IPS DF 19.7 (cell line): ENCODE results near the gene SFRP2.

ENCODE experiments used
- DNase-seq: peaks from one replicate; pipeline ENCODE4 v3.0.0-alpha.2; 2013; ENCODE audit warnings: low read depth, low spot score

Gene SFRP2

DNA sequence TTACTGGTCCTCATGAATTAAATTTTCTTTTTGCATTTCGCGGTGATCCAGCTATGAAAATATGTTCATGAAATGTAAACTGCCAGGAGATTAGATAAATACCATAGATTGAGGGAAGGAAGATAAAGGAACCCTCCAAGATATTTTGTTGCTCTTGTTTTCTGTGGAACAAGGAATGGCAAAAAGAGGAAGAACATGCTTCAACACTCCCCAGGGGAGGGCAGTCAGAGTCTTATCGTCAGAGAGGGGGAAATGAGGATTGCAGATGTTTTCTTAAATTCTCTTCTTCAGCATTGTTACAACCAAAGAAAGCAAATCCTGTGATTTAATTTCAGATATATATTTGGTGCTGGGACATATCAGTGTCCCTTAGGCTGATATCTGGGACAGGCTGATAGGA is 9.5 kb upstream of the SFRP2 start:
- DNase-seq = no peak

- no peak for DNase-seq
Observed at GRCh38 chr4:153794006-153794405, 5.1 kb upstream of the SFRP2 start.

DNA sequence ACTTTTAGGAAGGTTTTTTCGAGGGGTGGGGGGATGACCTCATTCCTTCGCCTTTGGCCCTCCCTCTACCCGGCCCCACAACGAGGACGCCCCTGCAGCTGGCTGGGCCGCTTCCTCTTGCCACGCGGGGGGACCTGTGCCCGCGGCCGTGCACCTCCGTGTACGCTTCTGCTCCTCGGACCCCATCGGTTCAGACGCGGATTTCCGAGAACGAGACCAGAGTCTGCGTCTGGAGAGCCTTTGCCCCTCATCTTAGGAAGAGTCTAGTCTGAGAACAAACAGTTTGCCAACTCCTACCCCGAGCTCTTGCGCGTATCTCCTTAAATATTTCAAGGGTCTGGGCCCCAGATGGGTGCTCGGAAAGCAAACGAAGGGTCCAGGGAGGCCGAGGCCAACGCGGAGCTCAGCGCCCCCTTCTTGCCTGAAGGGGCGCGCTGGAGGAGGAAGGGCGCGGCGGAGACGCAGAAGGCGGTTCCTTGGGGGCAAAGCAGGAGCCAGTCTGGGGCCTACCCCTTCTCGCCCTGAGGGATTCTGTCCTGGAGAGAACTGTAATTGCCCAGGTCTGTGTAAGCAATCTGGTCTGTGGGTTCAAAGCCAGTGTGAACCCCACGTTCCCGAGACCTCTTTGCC is 3.9 kb upstream of the SFRP2 start:
- DNase-seq = no peak

- DNase-seq = no peak
Observed at GRCh38 chr4:153791746-153792617, 3.1 kb upstream of the SFRP2 start.

- no peak for DNase-seq
Observed at GRCh38 chr4:153790962-153791551, 2.2 kb upstream of the SFRP2 start.

DNA sequence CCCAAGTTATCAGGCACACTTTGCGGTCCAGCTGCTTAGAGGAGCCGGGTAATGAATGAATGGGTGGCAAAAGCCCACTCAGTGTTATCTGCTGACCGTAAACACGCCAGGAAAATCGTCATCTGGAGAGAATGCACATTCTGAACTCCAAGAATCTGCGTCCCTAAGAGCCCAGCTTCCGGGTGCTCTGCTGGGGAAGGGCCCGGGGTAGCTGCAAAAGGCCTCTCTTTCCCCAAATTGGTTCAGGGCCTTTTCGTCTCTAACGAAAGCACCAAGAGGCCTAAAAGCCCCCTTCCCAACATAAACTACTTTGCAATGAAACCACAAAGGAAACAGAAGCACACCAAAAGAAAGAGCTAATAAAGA is 1.6 kb upstream of the SFRP2 start:
- DNase-seq = no peak

- peak; percentile 98 for DNase-seq
Observed at GRCh38 chr4:153789741-153790499, 1.0 kb upstream of the SFRP2 start.

- DNase-seq = no peak
Observed at GRCh38 chr4:153788051-153788412, 851 bp downstream of the SFRP2 start.

DNA sequence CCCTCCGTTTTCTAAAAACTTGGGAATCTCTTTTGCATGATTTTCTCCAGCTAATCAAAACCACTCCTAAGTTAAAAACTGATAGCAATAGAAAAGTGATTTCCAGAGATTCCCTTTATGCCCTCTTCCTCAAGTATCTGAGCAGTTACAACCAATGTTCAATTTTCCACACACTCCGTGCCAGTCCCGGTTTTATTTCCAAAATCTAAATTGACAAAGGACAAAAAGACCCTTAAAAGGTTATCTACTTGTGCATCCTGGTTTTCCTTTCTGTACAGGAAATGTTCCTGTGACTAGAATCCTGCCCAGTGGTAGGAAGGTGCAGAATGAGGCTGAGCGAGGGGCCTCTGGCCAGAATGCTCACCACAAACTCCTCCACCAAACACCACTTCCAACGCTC is 1.3 kb downstream of the SFRP2 start:
- DNase-seq = no peak

DNA sequence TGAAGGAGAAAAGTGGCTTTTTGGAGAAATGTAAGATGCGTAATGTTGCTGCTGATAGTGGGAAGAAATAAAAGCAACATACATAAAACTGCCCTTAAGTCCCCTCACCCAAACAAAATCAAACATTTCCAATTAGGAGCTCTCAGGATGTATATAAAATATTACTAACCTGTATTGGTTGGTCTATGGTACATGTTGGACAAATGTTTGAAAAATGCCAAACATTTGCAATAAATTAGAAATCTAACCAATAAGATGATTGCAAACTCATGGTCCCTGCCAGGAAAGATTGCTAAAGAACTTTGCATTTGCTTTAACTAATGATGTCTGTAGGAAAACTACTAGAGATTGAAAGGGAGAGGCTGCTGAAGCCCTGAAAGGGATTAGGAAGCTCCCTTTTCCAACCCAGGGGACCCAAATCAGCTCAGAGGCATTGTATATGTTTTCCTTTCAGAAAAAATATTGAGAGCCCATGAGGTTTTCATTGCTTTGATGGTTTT is 1.8 kb downstream of the SFRP2 start:
- no peak for DNase-seq

DNA sequence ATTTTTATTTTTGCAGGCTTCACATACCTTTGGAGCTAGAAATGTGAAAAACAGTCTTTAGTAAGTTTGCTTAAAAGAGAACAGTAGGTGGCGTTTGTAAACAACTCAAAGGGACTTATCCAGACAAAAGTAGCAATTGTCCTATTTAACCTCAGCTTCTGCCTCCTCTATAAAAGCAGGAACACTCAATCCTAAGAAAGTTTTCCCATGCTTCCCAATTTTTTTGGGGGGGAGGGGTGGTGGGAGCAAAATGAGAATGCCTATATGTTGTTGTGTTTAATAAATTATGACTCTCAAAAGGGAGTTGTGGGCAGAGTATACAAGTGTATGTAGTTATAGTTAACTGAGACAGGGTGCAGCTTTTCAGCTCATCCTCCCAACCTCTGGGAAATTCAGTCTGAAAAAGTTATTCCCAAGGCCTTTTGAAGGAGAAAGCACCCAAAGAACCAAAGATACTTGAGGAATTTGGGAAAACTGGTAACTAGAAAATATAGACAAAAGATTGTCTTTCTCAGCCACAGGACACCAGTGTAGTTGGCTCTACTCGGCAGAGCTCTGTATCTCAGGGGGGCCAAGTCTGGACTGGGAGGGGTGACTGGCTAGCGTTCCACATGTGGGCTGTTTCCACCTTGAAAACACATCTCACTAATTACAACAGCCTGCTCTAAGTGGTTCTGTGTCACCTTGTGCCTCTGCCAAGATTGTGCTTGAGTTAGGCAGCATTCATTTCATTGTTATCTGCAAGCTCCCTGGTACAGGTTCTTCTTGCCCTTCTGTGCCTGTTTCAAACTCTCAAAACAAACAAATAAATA is 2.8 kb downstream of the SFRP2 start:
- no peak for DNase-seq

- DNase-seq = no peak
Observed at GRCh38 chr4:153784166-153784699, 4.7 kb downstream of the SFRP2 start.

DNA sequence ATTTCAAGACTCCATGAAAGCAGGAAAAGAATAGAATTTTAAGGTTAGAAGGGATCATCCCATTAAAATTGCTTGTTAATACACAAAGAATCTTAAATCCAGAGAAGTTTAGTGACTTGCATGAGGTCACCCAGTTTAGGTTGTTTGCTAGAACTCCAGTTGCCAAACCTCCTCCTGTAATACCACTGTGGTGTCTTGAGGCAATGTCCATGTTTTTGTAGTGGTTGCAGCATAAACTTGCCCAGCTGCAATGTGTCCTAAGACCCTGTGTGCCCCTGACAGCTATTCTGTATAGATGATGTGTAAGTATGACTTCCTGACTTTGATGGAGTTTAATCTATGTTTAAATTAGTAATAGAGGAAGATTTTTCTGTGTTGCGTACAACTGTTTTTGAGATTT is 6.3 kb downstream of the SFRP2 start:
- DNase-seq = no peak

- no peak for DNase-seq
Observed at GRCh38 chr4:153781717-153782416, 7.0 kb downstream of the SFRP2 start.

GRCh38 chr4:153781280-153781679 is 7.6 kb downstream of the SFRP2 start:
- no peak for DNase-seq

DNA sequence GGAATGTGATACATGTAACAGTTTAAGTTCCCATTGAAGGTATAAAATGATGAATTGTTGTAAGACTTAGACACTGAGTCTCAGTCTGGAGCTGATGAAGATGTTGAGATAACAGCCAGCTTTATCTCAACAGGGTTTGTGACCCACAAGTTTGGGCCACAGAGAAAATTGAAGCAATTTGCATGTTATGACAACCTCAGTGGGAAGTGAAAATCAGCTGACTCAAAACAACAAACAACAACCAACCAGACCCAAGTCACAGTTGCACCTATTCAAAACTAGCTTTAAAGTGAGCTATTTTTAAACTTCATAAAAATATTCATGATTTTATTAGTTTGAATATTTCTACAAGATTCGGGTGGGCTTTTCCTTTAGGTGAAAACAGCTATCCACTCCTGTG is 8.0 kb downstream of the SFRP2 start:
- DNase-seq = no peak

DNA sequence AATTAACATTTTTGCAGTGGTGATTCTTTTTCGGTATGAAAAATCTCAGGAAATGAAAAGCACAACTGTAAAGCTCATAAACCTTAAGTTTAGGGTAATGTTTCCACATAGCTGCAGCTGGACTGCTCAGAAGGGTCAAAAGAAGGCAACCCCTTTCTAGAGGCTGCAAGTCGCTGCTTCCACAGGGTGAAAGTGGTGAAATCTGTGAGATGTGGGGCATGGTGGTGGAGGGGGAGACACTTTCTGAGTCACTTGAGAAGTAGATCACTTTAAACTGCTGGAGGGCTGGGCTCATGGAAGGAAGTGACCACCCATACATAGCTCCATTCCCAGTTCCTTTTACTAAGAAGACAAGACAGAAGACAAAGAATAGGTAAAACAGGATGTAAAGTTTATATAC is 8.7 kb downstream of the SFRP2 start:
- DNase-seq = no peak

DNA sequence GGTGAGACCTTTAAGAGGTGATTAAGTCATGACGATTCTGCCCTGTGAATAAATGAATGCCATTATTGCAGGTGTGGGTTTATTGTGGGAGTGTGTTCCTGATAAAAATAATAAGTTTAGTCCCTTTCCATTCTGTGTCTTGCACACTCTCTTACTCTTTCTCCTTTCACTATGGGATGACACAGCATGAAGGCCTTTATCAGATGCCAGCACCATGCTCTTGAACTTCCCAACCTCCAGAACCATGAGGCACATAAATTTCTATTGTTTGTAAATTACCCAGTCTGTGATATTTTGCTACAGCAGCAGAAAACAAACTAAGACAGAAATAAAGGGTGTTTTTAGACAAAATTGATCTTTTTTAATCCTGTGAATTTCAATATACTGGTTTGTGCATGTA is 10.5 kb downstream of the SFRP2 start:
- no peak for DNase-seq

GRCh38 chr4:153777421-153777820 is 11.5 kb downstream of the SFRP2 start:
- no peak for DNase-seq

DNA sequence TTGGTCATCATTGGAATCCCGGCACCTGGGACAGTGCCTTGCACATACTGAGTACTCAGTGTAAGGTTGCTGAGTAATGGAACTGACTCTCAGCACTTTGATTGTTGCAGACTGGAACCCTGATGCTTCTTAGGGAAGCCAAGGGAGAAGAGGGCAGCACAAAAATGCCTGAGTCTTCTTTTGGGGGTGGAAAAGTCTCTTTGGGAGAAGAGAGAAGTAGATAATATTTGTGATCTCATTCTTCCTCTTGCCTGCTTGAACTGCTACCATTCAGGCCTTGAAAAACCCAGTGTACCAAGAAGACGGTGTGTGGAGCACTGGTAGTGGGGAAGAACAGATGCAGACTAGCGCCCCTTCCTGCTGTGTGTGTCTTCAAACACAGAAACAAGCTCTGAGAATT is 12.3 kb downstream of the SFRP2 start:
- no peak for DNase-seq
